ENCODE results near the gene KCNJ3. TPM values are rescaled to one million over a fixed set of nuclear protein-coding genes. Genes with fewer than 3 reads are reported as not detected.
"Not testable (repeated sequence)": the region's sequence is repeated elsewhere in the genome, so short reads cannot be mapped to it uniquely, and the experiment has no call there.

The KCNJ3 gene
- total RNA-seq, 2 experiments from 2014 or later, result not detected

- Mint-ChIP-seq H3K36me3 (ENCODE audit: low read depth) (no peaks in the 10 kb centered on the region), H3K4me3 (no peak overlapping the region), H3K4me1 (no peaks in the 10 kb centered on the region), H3K9me3 (no peaks in the 10 kb centered on the region), H3K27me3 (no peaks in the 10 kb centered on the region), H3K27ac (no peak overlapping the region)
- CTCF ChIA-PET, result no interaction called here
- POLR2A ChIA-PET, result no interaction called here
- no peak for DNase-seq
These were observed 128.8 kb downstream of the KCNJ3 start for GRCh38 chr2:154827286-154827685.

- CTCF ChIA-PET, result no interaction called here
- POLR2A ChIA-PET, result no interaction called here
- Mint-ChIP-seq H3K36me3 (ENCODE audit: low read depth) (no peaks in the 10 kb centered on the region), H3K27me3 (no peaks in the 10 kb centered on the region), H3K9me3 (no peaks in the 10 kb centered on the region), H3K4me3 (no peak overlapping the region), H3K4me1 (no peaks in the 10 kb centered on the region), H3K27ac (no peak overlapping the region)
- no peak for DNase-seq
These were observed 134.2 kb downstream of the KCNJ3 start for GRCh38 chr2:154832711-154833110.

GRCh38 chr2:154836632-154837031 is 138.1 kb downstream of the KCNJ3 start:
- H3K4me3 Mint-ChIP-seq, result no peak overlapping the region
- H3K36me3 Mint-ChIP-seq (ENCODE audit: low read depth), result no peaks in the 10 kb centered on the region
- no peaks in the 10 kb centered on the region for H3K27me3 Mint-ChIP-seq

GRCh38 chr2:154837035-154837434 is 138.5 kb downstream of the KCNJ3 start:
- Mint-ChIP-seq H3K36me3 (ENCODE audit: low read depth) (no peaks in the 10 kb centered on the region), H3K4me1 (no peaks in the 10 kb centered on the region), H3K4me3 (no peak overlapping the region), H3K27me3 (no peaks in the 10 kb centered on the region), H3K9me3 (no peaks in the 10 kb centered on the region), H3K27ac (no peak overlapping the region)
- POLR2A ChIA-PET, result no interaction called here
- CTCF ChIA-PET, result no interaction called here
- DNase-seq, result no peak

More at GRCh38 chr2:154836632-154837031, 138.1 kb downstream of the KCNJ3 start:
- DNase-seq, result no peak
- no peaks in the 10 kb centered on the region for H3K9me3 Mint-ChIP-seq
- CTCF ChIA-PET, result no interaction called here
- H3K4me1 Mint-ChIP-seq, result no peaks in the 10 kb centered on the region
- H3K27ac Mint-ChIP-seq, result no peak overlapping the region
- POLR2A ChIA-PET, result no interaction called here

- DNase-seq, result no peak
- ChIA-PET CTCF (no interaction called here), POLR2A (no interaction called here)
- H3K4me3 Mint-ChIP-seq, result no peak overlapping the region
- H3K9me3 Mint-ChIP-seq, result peaks cover 4% of the 10 kb centered on the region
- no peak overlapping the region for H3K27ac Mint-ChIP-seq
- H3K4me1 Mint-ChIP-seq, result no peaks in the 10 kb centered on the region
- H3K27me3 Mint-ChIP-seq, result no peaks in the 10 kb centered on the region
- H3K36me3 Mint-ChIP-seq (ENCODE audit: low read depth), result no peaks in the 10 kb centered on the region
These were observed 146.0 kb downstream of the KCNJ3 start for GRCh38 chr2:154844513-154844912.

GRCh38 chr2:154846842-154847241 is 148.3 kb downstream of the KCNJ3 start:
- no peak overlapping the region for H3K27ac Mint-ChIP-seq
- POLR2A ChIA-PET, result no interaction called here
- H3K9me3 Mint-ChIP-seq, result peaks cover 4% of the 10 kb centered on the region
- H3K4me3 Mint-ChIP-seq, result no peak overlapping the region
- no peaks in the 10 kb centered on the region for H3K4me1 Mint-ChIP-seq
- H3K36me3 Mint-ChIP-seq (ENCODE audit: low read depth), result no peaks in the 10 kb centered on the region
- H3K27me3 Mint-ChIP-seq, result no peaks in the 10 kb centered on the region
- CTCF ChIA-PET, result no interaction called here
- DNase-seq, result no peak

GRCh38 chr2:154849482-154849881 is 151.0 kb downstream of the KCNJ3 start:
- Mint-ChIP-seq H3K36me3 (ENCODE audit: low read depth) (no peaks in the 10 kb centered on the region), H3K4me1 (no peaks in the 10 kb centered on the region), H3K9me3 (no peaks in the 10 kb centered on the region), H3K27ac (no peak overlapping the region), H3K27me3 (no peaks in the 10 kb centered on the region), H3K4me3 (no peak overlapping the region)
- CTCF ChIA-PET, result no interaction called here
- POLR2A ChIA-PET, result no interaction called here
- no peak for DNase-seq

GRCh38 chr2:154850532-154850931 is 152.0 kb downstream of the KCNJ3 start:
- no peaks in the 10 kb centered on the region for H3K9me3 Mint-ChIP-seq
- no peaks in the 10 kb centered on the region for H3K36me3 Mint-ChIP-seq (ENCODE audit: low read depth)
- CTCF ChIA-PET, result no interaction called here
- H3K27me3 Mint-ChIP-seq, result no peaks in the 10 kb centered on the region
- H3K27ac Mint-ChIP-seq, result no peak overlapping the region
- no peak for DNase-seq
- H3K4me3 Mint-ChIP-seq, result no peak overlapping the region
- no peaks in the 10 kb centered on the region for H3K4me1 Mint-ChIP-seq
- POLR2A ChIA-PET, result no interaction called here

GRCh38 chr2:154855138-154855537 is 156.6 kb downstream of the KCNJ3 start:
- no peak for DNase-seq
- H3K27ac Mint-ChIP-seq, result no peak overlapping the region
- H3K4me3 Mint-ChIP-seq, result no peak overlapping the region
- CTCF ChIA-PET, result no interaction called here
- no peaks in the 10 kb centered on the region for H3K36me3 Mint-ChIP-seq (ENCODE audit: low read depth)
- POLR2A ChIA-PET, result no interaction called here
- no peaks in the 10 kb centered on the region for H3K27me3 Mint-ChIP-seq
- H3K9me3 Mint-ChIP-seq, result no peaks in the 10 kb centered on the region
- no peaks in the 10 kb centered on the region for H3K4me1 Mint-ChIP-seq

- CTCF ChIA-PET, POLR2A ChIA-PET: not testable (repeated sequence)
These were observed 168.7 kb downstream of the KCNJ3 start for GRCh38 chr2:154867151-154867550.

GRCh38 chr2:154875999-154876398 is 177.5 kb downstream of the KCNJ3 start:
- CTCF ChIA-PET, result no interaction called here
- Mint-ChIP-seq H3K4me1 (no peaks in the 10 kb centered on the region), H3K9me3 (no peaks in the 10 kb centered on the region), H3K27me3 (no peaks in the 10 kb centered on the region), H3K36me3 (ENCODE audit: low read depth) (no peaks in the 10 kb centered on the region), H3K4me3 (no peak overlapping the region), H3K27ac (no peak overlapping the region)
- POLR2A ChIA-PET, result no interaction called here
- no peak for DNase-seq

More at GRCh38 chr2:154867151-154867550, 168.7 kb downstream of the KCNJ3 start:
- H3K36me3 Mint-ChIP-seq (ENCODE audit: low read depth); H3K27ac Mint-ChIP-seq; H3K4me3 Mint-ChIP-seq; H3K9me3 Mint-ChIP-seq; H3K4me1 Mint-ChIP-seq; H3K27me3 Mint-ChIP-seq; DNase-seq: not testable (repeated sequence)

GRCh38 chr2:154882725-154883124 is 184.2 kb downstream of the KCNJ3 start:
- H3K27ac Mint-ChIP-seq, result no peak overlapping the region
- no peak for DNase-seq
- no peak overlapping the region for H3K4me3 Mint-ChIP-seq
- H3K27me3 Mint-ChIP-seq, result no peaks in the 10 kb centered on the region
- ChIA-PET CTCF (no interaction called here), POLR2A (no interaction called here)
- peaks cover 4% of the 10 kb centered on the region for H3K9me3 Mint-ChIP-seq
- H3K4me1 Mint-ChIP-seq, result no peaks in the 10 kb centered on the region
- H3K36me3 Mint-ChIP-seq (ENCODE audit: low read depth), result no peaks in the 10 kb centered on the region

GRCh38 chr2:154886316-154886715 is 187.8 kb downstream of the KCNJ3 start:
- CTCF ChIA-PET, result no interaction called here
- POLR2A ChIA-PET, result no interaction called here
- Mint-ChIP-seq H3K36me3 (ENCODE audit: low read depth) (no peaks in the 10 kb centered on the region), H3K27ac (no peak overlapping the region), H3K4me3 (no peak overlapping the region), H3K4me1 (no peaks in the 10 kb centered on the region), H3K27me3 (no peaks in the 10 kb centered on the region), H3K9me3 (peaks cover 7% of the 10 kb centered on the region)
- no peak for DNase-seq

- no peaks in the 10 kb centered on the region for H3K9me3 Mint-ChIP-seq
- H3K27me3 Mint-ChIP-seq, result no peaks in the 10 kb centered on the region
- no peaks in the 10 kb centered on the region for H3K4me1 Mint-ChIP-seq
- ChIA-PET POLR2A (no interaction called here), CTCF (no interaction called here)
- no peak overlapping the region for H3K4me3 Mint-ChIP-seq
- DNase-seq, result no peak
- H3K27ac Mint-ChIP-seq, result no peak overlapping the region
- H3K36me3 Mint-ChIP-seq (ENCODE audit: low read depth), result no peaks in the 10 kb centered on the region
These were observed 199.8 kb downstream of the KCNJ3 start for GRCh38 chr2:154898269-154898668.

GRCh38 chr2:154901063-154901462 is 202.6 kb downstream of the KCNJ3 start:
- ChIA-PET CTCF (no interaction called here), POLR2A (no interaction called here)
- DNase-seq, result no peak
- Mint-ChIP-seq H3K4me1 (no peaks in the 10 kb centered on the region), H3K27ac (no peak overlapping the region), H3K4me3 (no peak overlapping the region), H3K36me3 (ENCODE audit: low read depth) (no peaks in the 10 kb centered on the region), H3K27me3 (no peaks in the 10 kb centered on the region), H3K9me3 (no peaks in the 10 kb centered on the region)
